Activated CD4-positive, alpha-beta T cell treated with anti-CD3 and anti-CD28 coated beads, Interleukin-2, amount 50 U/mL, for 24 hours (primary cell): Measurements from ENCODE around the gene GFRA1.

Source experiments
- DNase-seq, 2 donors: peaks; one replicate each; pipeline ENCODE4 v3.0.0-alpha.2; 2020; ENCODE audit warnings: low read depth in 1 of 2, low spot score in 1 of 2

The GFRA1 gene

GRCh38 chr10:116164291-116164690 lies 108.7 kb downstream of the GFRA1 start:
- DNase-seq, result no peak

DNA sequence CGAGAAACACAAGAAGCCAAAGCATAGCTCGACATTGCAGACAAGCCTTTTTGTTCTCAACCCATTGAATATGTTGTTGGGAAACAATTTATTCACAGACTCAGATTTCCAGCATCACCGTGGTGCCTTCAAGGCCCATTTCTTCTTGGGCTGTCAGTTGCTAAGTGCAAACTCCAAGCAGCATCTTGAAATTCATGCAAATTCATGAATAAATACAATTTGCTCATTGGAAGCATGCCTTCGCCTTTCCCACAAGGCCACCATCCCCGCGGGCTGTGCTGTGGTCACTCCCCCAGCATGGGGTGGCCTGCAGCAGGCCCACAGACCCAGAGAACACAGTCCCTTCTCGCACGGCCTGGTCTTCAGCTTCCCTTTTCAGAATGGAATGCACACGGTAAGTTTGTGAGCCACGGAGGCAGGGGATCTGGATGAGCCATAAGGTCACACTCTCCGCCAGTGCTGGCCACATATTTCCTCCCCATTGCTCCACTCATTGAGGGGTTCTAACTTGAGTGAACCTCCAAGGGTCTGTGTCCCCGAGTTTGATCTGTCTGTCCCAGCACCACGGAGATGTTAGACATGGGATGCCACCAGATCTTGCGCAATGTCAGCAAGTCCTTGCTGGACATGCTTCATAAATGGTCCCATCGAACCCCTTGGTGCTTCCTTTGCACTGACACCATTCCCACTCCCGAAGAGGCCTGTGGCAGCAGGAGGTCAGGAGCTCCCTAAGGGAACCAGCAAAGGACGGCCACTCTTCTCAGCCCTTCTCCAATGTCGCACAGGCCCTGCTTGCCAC lies 109.5 kb downstream of the GFRA1 start:
- DNase-seq, result no peak

DNA sequence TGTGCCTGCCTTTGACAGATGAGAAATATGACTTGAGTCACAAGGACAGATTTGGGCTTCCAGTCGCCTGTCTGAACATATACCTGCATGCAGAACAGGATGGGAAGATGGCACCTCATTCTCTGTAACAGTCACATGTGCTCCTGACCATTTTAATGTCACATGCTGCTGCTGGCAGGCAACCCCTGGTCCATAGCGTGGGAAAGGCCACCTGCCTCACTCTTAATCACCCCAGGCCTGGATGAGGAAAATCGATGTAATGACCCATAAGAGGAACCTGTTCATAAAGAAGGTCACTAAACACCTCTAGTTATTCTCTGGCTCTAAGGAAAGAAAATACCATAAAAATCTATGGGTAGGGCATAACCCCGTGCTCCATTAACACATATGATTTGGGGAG lies 110.2 kb downstream of the GFRA1 start:
- no peak for DNase-seq

GRCh38 chr10:116160271-116160670 lies 112.7 kb downstream of the GFRA1 start:
- DNase-seq, result no peak

- DNase-seq, result no peak
These were observed 113.8 kb downstream of the GFRA1 start for GRCh38 chr10:116159197-116159596.

- DNase-seq, result no peak
These were observed 115.0 kb downstream of the GFRA1 start for GRCh38 chr10:116158036-116158435.

GRCh38 chr10:116157485-116157884 lies 115.5 kb downstream of the GFRA1 start:
- no peak for DNase-seq

DNA sequence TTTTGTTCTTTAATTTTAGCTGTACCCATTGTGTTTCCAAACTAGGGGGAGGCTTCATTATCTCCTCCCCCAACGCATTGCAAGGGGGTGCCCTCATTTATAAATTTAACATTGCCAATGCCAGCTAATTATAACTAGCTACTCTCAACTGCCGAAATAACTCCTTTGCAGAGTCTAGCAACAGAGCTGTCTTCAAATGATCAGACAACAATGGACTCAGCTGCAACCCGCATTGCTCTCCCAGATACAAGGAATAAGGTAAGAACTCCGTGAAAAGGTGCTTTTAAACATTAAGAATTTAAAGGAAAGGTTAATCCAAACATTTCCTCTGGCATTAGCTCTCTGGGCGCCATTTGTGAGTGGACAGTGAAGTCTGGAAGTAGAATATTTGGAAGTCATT lies 116.2 kb downstream of the GFRA1 start:
- DNase-seq, result no peak

DNA sequence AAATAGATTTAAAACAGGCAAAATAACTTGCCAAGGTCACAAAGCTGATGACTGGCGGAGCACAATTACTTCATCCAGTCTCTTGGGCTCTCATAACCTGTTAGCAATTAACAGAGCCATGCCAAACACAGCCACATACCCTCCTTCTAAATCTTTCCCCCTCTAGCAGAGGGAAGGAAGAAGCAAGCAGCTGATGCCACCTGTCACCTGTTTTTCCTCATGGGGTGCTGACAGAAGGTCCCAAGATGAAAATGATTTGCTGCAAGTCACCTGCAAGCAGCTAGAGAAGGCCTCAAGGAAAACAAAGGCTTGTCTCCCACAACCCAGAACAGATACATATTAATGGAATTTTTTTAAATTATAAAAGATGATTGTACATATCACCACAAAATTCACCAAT lies 117.8 kb downstream of the GFRA1 start:
- DNase-seq, result no peak

DNA sequence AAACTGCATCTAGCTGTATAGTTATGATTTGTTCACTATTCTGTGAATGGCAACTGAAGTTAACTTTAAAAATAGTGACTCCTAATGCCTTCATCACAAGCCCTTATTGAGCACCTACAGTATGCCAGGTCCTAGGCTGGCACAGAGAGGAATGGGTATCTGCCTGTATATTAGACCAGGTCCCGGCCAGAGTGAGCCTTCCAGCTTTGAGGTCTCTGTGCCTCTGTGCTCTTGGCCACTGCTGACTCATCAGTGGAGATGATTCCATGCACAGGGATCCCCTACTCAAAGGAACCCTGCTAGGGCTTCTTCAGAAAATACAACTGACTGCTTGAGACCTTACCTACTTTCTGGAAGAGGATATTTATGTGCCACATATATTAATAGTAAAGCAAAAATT lies 118.4 kb downstream of the GFRA1 start:
- DNase-seq, result no peak

DNA sequence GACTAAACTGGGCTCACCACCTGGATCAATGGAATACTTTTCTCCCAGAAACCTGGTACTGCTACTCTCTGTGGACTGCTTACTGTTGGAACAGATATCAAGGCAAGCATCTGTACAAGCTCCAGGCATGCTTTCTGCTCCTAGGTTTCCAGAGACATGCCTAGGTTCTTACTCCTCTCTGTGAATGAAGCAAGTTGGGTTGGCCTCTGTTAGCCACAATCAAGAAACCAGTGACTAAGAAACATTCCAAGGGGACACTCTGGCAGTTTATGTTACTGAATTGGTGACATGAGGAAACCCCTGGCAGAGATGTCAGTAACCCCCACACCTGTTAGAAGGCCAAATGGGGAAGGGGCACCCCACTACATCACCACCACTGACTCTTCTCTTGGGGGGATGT lies 121.9 kb downstream of the GFRA1 start:
- DNase-seq, result no peak

- DNase-seq, result no peak
These were observed 122.4 kb downstream of the GFRA1 start for GRCh38 chr10:116150606-116151005.

GRCh38 chr10:116147147-116147905 lies 125.7 kb downstream of the GFRA1 start:
- DNase-seq, result no peak

DNA sequence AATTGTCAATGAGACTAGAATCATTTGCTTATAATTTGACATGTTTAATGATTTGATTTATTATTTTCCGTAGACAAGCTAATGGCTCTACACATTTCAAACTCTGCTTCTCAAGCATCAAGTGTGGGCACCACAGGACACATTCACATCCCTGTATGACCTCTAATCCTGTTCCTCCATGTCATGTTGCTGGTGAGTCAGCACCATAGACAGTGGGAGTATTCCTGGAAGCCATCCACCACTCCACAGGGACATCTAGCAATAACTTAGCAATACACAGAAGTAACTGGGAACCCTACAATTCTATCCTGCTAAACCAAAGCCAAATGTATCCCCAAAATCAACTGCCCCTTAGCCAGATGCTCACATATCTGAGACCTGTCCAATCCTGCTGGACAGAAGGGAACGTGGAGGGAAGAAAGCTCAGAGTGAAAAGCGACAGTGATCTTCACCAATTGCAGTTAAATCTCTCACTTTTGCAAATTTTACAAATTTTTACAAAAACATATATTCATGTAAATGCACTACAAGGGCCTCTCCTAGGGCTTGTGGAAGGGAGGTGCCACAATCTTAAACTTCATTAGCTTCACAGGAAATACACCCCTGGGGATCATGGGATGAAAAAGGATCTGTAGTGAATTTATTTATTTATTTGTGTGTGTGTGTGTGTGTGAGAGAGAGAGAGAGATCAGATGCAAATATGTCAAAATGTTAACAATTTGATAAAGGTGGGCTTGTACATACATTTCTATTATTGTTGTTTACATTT lies 126.5 kb downstream of the GFRA1 start:
- DNase-seq, result no peak

GRCh38 chr10:116143673-116144222 lies 129.3 kb downstream of the GFRA1 start:
- no peak for DNase-seq

DNA sequence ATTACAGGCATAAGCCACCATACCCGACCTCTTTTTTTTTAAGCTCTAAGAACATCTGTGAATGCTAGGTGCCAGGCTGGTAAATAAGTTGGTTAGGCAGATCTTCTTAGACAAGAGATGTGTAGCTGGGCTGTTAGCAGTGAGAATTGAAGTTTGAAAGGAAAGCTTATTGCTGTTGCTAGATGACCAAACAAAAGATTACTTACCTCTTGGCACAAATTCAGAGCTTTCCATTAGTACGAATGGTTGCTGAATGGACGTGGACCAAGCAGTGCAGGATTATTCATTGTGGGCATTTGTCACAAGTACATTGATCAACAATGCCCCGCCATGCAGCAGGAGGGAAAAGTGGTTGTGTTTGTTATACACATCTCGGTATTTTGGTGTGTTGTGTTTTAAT lies 131.2 kb downstream of the GFRA1 start:
- no peak for DNase-seq

GRCh38 chr10:116141246-116141645 lies 131.8 kb downstream of the GFRA1 start:
- DNase-seq, result no peak

DNA sequence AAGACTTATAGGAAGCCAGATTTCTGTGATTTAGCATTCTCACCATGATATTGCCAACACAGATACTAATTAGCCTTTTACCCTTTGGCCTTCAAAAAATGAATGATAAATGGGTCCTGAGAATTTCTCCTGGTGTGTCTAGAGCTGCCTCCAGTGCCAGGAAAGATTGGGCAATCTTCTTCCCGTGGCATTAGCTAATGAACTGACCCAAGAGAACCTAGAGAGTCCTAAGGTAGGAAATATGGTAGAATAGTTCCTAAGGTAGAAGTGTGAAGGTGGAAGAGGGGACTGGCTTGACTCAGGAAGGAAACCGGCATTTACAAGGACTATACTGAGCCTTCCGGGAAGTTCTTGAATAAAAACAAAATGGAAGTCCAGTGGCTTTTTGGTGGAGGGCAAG lies 133.1 kb downstream of the GFRA1 start:
- no peak for DNase-seq

DNA sequence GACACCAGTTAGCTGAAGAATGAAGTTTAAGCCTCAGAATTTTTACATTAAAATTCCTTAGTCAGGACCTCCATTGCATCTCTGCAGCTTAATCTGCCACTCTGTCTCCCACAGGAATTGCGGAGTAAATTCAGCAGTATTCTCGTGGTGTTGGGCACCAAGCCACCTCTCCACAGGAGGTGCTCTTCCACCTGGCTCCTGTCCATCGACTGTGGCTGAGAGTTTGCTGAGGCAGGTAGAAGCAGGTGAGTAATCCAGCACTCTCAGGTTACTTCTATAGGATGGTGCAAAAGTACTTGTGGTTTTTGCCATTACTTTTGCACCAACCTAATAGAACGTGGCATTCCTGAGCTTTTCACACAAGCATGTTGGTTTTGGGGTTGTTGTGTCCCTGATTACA lies 134.1 kb downstream of the GFRA1 start:
- no peak for DNase-seq

- no peak for DNase-seq
These were observed 136.7 kb downstream of the GFRA1 start for GRCh38 chr10:116136261-116136660.

GRCh38 chr10:116134322-116134721 lies 138.7 kb downstream of the GFRA1 start:
- DNase-seq, result no peak

DNA sequence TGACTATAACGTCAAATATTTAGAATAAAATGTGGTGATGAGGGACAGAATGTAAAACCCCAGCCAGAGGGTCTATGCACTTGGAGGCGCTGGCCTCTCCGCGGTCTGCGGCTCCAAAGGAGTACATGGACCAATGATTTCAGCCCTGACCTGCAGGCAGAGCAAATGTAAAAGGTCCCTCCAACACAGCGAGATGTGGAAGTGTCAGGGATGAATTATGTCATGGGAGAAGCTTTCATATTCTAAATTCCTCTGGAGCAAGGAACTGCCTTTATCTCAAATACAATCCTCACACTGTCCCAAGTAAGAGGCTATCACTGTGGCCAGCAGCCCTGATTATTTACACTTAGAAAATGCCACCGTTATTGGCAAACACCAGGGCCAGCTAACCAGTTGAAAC lies 139.4 kb downstream of the GFRA1 start:
- no peak for DNase-seq
